ENCODE measurements around the gene TENM4.

- no peak for TF ChIP-seq CTCF (IDR thresholded peaks at IDR 0.05)
- TF ChIP-seq POLR2A (IDR thresholded peaks at IDR 0.05): no peak
Measured at GRCh38 chr11:78804991-78805390, 635.8 kb downstream of the TENM4 start.

Measured in Peyer's patch (tissue), 4 donors.